Measurements from ENCODE around the gene AP3S2.
A peak's percentile ranks its signal among the peaks of the same experiment; 100 is the strongest.

AP3S2 gene

GRCh38 chr15:89851673-89852341 is 42.0 kb downstream of the AP3S2 start:
- CTCF ChIA-PET, result interaction anchor here (0.6 to 1.2 kb wide), 5 partner anchors 24 to 114 kb away, joined by 3 read pairs; partner anchors contain the start of gene ANPEP
- Histone ChIP-seq H3K27ac (ENCODE audit: insufficient read depth in 1 of 2, low read depth in 1 of 2, low read length in 2 of 2, poor library complexity in 1 of 2, severe bottlenecking in 2 of 2) (no peak overlapping the region), H3K36me3 (ENCODE audit: control insufficient read depth in 4 of 4, insufficient read depth in 4 of 4, low read length in 3 of 4) (peaks cover 0 to 18% (median 8%) of the 10 kb centered on the region in 4 experiments), H3K9me3 (ENCODE audit: control extremely low read depth in 1 of 5, control insufficient read depth in 4 of 5, insufficient read depth in 2 of 5, low read depth in 1 of 5, low read length in 4 of 5) (no peaks in the 10 kb centered on the region), H3K27me3 (replicated peaks in 2 of 5; ENCODE audit: control insufficient read depth in 4 of 5, insufficient read depth in 5 of 5, low read length in 4 of 5) (no peaks in the 10 kb centered on the region), H3K4me3 (ENCODE audit: control insufficient read depth in 1 of 7, extremely low read depth in 1 of 7, insufficient read depth in 4 of 7, low read depth in 2 of 7, low read length in 6 of 7) (no peak overlapping the region), H3K4me1 (ENCODE audit: control extremely low read depth in 1 of 4, control insufficient read depth in 4 of 4, insufficient read depth in 4 of 4, low read length in 3 of 4) (peaks cover 4 to 41% (median 12%) of the 10 kb centered on the region in 4 experiments)
- DNase-seq, result peak; percentile 13 to 70 (median 68)
- WGBS (ENCODE audit: insufficient coverage), result 0% methylated on average over 1 of the region's 5 CpGs
- POLR2A ChIA-PET, result no interaction called here

- POLR2A ChIA-PET, result no interaction called here
- H3K4me1 ChIP-seq (ENCODE audit: control extremely low read depth in 1 of 4, control insufficient read depth in 4 of 4, insufficient read depth in 4 of 4, low read length in 3 of 4), result peaks cover 4 to 41% (median 12%) of the 10 kb centered on the region in 4 experiments
Observed at GRCh38 chr15:89848970-89849292, 44.9 kb downstream of the AP3S2 start.

GRCh38 chr15:89847101-89847500 is 46.7 kb downstream of the AP3S2 start:
- no peak for DNase-seq
- Histone ChIP-seq H3K27ac (ENCODE audit: insufficient read depth in 1 of 2, low read depth in 1 of 2, low read length in 2 of 2, poor library complexity in 1 of 2, severe bottlenecking in 2 of 2) (no peak overlapping the region), H3K4me1 (ENCODE audit: control extremely low read depth in 1 of 4, control insufficient read depth in 4 of 4, insufficient read depth in 4 of 4, low read length in 3 of 4) (peaks cover 4 to 39% (median 12%) of the 10 kb centered on the region in 4 experiments), H3K9me3 (ENCODE audit: control extremely low read depth in 1 of 5, control insufficient read depth in 4 of 5, insufficient read depth in 2 of 5, low read depth in 1 of 5, low read length in 4 of 5) (no peaks in the 10 kb centered on the region), H3K4me3 (ENCODE audit: control insufficient read depth in 1 of 7, extremely low read depth in 1 of 7, insufficient read depth in 4 of 7, low read depth in 2 of 7, low read length in 6 of 7) (no peak overlapping the region), H3K27me3 (replicated peaks in 2 of 5; ENCODE audit: control insufficient read depth in 4 of 5, insufficient read depth in 5 of 5, low read length in 4 of 5) (no peaks in the 10 kb centered on the region), H3K36me3 (ENCODE audit: control insufficient read depth in 4 of 4, insufficient read depth in 4 of 4, low read length in 3 of 4) (peaks cover 4 to 15% (median 5%) of the 10 kb centered on the region in 4 experiments)
- CTCF ChIA-PET, result interaction anchor here (0.9 to 2.2 kb wide), 3 partner anchors 10 to 86 kb away, joined by 3 to 7 read pairs (median 3); no protein-coding TSS in a partner anchor
- POLR2A ChIA-PET, result no interaction called here
- no CpG with 5 or more reads among the region's 2 CpGs for WGBS (ENCODE audit: insufficient coverage)

More at GRCh38 chr15:89848970-89849292, 44.9 kb downstream of the AP3S2 start:
- DNase-seq, result peak in 1 of 3 donors; percentile 6
- Histone ChIP-seq H3K27ac (ENCODE audit: insufficient read depth in 1 of 2, low read depth in 1 of 2, low read length in 2 of 2, poor library complexity in 1 of 2, severe bottlenecking in 2 of 2) (peak overlapping the region; percentile 9 to 57), H3K4me3 (ENCODE audit: control insufficient read depth in 1 of 7, extremely low read depth in 1 of 7, insufficient read depth in 4 of 7, low read depth in 2 of 7, low read length in 6 of 7) (peak overlapping the region in 2 of 7 experiments; percentile 19 to 34), H3K36me3 (ENCODE audit: control insufficient read depth in 4 of 4, insufficient read depth in 4 of 4, low read length in 3 of 4) (peaks cover 4 to 18% (median 9%) of the 10 kb centered on the region in 4 experiments), H3K27me3 (replicated peaks in 2 of 5; ENCODE audit: control insufficient read depth in 4 of 5, insufficient read depth in 5 of 5, low read length in 4 of 5) (no peaks in the 10 kb centered on the region), H3K9me3 (ENCODE audit: control extremely low read depth in 1 of 5, control insufficient read depth in 4 of 5, insufficient read depth in 2 of 5, low read depth in 1 of 5, low read length in 4 of 5) (no peaks in the 10 kb centered on the region)
- CTCF ChIA-PET, result interaction anchor here (0.9 to 2.2 kb wide), 11 partner anchors 9 to 88 kb away, joined by 3 to 7 read pairs (median 4); no protein-coding TSS in a partner anchor
- WGBS (ENCODE audit: insufficient coverage), result no CpG with 5 or more reads among the region's 2 CpGs

GRCh38 chr15:89845305-89845893 is 48.4 kb downstream of the AP3S2 start:
- 100% methylated on average over 3 of the region's 5 CpGs for WGBS (ENCODE audit: insufficient coverage)
- Histone ChIP-seq H3K4me1 (ENCODE audit: control extremely low read depth in 1 of 4, control insufficient read depth in 4 of 4, insufficient read depth in 4 of 4, low read length in 3 of 4) (peaks cover 4 to 23% (median 7%) of the 10 kb centered on the region in 4 experiments), H3K27me3 (replicated peaks in 2 of 5; ENCODE audit: control insufficient read depth in 4 of 5, insufficient read depth in 5 of 5, low read length in 4 of 5) (no peaks in the 10 kb centered on the region), H3K4me3 (ENCODE audit: control insufficient read depth in 1 of 7, extremely low read depth in 1 of 7, insufficient read depth in 4 of 7, low read depth in 2 of 7, low read length in 6 of 7) (no peak overlapping the region), H3K9me3 (ENCODE audit: control extremely low read depth in 1 of 5, control insufficient read depth in 4 of 5, insufficient read depth in 2 of 5, low read depth in 1 of 5, low read length in 4 of 5) (no peaks in the 10 kb centered on the region), H3K36me3 (ENCODE audit: control insufficient read depth in 4 of 4, insufficient read depth in 4 of 4, low read length in 3 of 4) (peaks cover 4 to 15% (median 5%) of the 10 kb centered on the region in 4 experiments), H3K27ac (ENCODE audit: insufficient read depth in 1 of 2, low read depth in 1 of 2, low read length in 2 of 2, poor library complexity in 1 of 2, severe bottlenecking in 2 of 2) (no peak overlapping the region)
- no peak for DNase-seq
- POLR2A ChIA-PET, result no interaction called here
- CTCF ChIA-PET, result interaction anchor here (1.3 kb wide), 1 partner anchor 16 kb away, joined by 5 read pairs; no protein-coding TSS in a partner anchor

- H3K27me3 ChIP-seq (replicated peaks in 2 of 5; ENCODE audit: control insufficient read depth in 4 of 5, insufficient read depth in 5 of 5, low read length in 4 of 5), result no peaks in the 10 kb centered on the region
- 100% methylated on average over 1 of the region's 1 CpG for WGBS (ENCODE audit: insufficient coverage)
- CTCF ChIA-PET, result no interaction called here
Observed at GRCh38 chr15:89841962-89842361, 51.8 kb downstream of the AP3S2 start.

GRCh38 chr15:89841306-89841705 is 52.5 kb downstream of the AP3S2 start:
- POLR2A ChIA-PET, result no interaction called here
- H3K27me3 ChIP-seq (replicated peaks in 2 of 5; ENCODE audit: control insufficient read depth in 4 of 5, insufficient read depth in 5 of 5, low read length in 4 of 5), result no peaks in the 10 kb centered on the region
- CTCF ChIA-PET, result interaction anchor here (1.1 kb wide), 1 partner anchor 42 kb away, joined by 3 read pairs; no protein-coding TSS in a partner anchor
- no peak overlapping the region for H3K4me3 ChIP-seq (ENCODE audit: control insufficient read depth in 1 of 7, extremely low read depth in 1 of 7, insufficient read depth in 4 of 7, low read depth in 2 of 7, low read length in 6 of 7)
- no peak overlapping the region for H3K27ac ChIP-seq (ENCODE audit: insufficient read depth in 1 of 2, low read depth in 1 of 2, low read length in 2 of 2, poor library complexity in 1 of 2, severe bottlenecking in 2 of 2)
- H3K36me3 ChIP-seq (ENCODE audit: control insufficient read depth in 4 of 4, insufficient read depth in 4 of 4, low read length in 3 of 4), result peaks cover 5 to 12% (median 6%) of the 10 kb centered on the region in 4 experiments
- no peaks in the 10 kb centered on the region for H3K9me3 ChIP-seq (ENCODE audit: control extremely low read depth in 1 of 5, control insufficient read depth in 4 of 5, insufficient read depth in 2 of 5, low read depth in 1 of 5, low read length in 4 of 5)
- 100% methylated on average over 3 of the region's 4 CpGs for WGBS (ENCODE audit: insufficient coverage)
- DNase-seq, result no peak
- peaks cover 13 to 25% (median 19%) of the 10 kb centered on the region in 4 experiments for H3K4me1 ChIP-seq (ENCODE audit: control extremely low read depth in 1 of 4, control insufficient read depth in 4 of 4, insufficient read depth in 4 of 4, low read length in 3 of 4)

More at GRCh38 chr15:89841962-89842361, 51.8 kb downstream of the AP3S2 start:
- Histone ChIP-seq H3K9me3 (ENCODE audit: control extremely low read depth in 1 of 5, control insufficient read depth in 4 of 5, insufficient read depth in 2 of 5, low read depth in 1 of 5, low read length in 4 of 5) (no peaks in the 10 kb centered on the region), H3K4me3 (ENCODE audit: control insufficient read depth in 1 of 7, extremely low read depth in 1 of 7, insufficient read depth in 4 of 7, low read depth in 2 of 7, low read length in 6 of 7) (no peak overlapping the region), H3K4me1 (ENCODE audit: control extremely low read depth in 1 of 4, control insufficient read depth in 4 of 4, insufficient read depth in 4 of 4, low read length in 3 of 4) (peaks cover 13 to 19% (median 14%) of the 10 kb centered on the region in 4 experiments), H3K27ac (ENCODE audit: insufficient read depth in 1 of 2, low read depth in 1 of 2, low read length in 2 of 2, poor library complexity in 1 of 2, severe bottlenecking in 2 of 2) (no peak overlapping the region), H3K36me3 (ENCODE audit: control insufficient read depth in 4 of 4, insufficient read depth in 4 of 4, low read length in 3 of 4) (peaks cover 5 to 12% (median 7%) of the 10 kb centered on the region in 4 experiments)
- DNase-seq, result no peak
- POLR2A ChIA-PET, result no interaction called here

Data from common myeloid progenitor, CD34-positive (primary cell).